HG02588 (cell line): ENCODE results near the gene CBX2.
"Not testable (repeated sequence)": the region's sequence is repeated elsewhere in the genome, so short reads cannot be mapped to it uniquely, and the experiment has no call there.

Experiments
- ATAC-seq: cut with Tn5 transposase; IDR thresholded peaks from one replicate; pipeline ENCODE4 v1.9.1; 2021; ENCODE audit warnings: mild to moderate bottlenecking, moderate library complexity; ENCODE audit not compliant: unreplicated experiment

The CBX2 gene

GRCh38 chr17:79769570-79770506 lies 8.1 kb upstream of the CBX2 start:
- ATAC-seq, result no peak

GRCh38 chr17:79771276-79771675 lies 6.7 kb upstream of the CBX2 start:
- no peak for ATAC-seq

GRCh38 chr17:79772726-79773125 lies 5.2 kb upstream of the CBX2 start:
- ATAC-seq, result not testable (repeated sequence)

GRCh38 chr17:79774561-79774975 lies 3.4 kb upstream of the CBX2 start:
- ATAC-seq, result no peak

- no peak for ATAC-seq
These were observed 2.3 kb upstream of the CBX2 start for GRCh38 chr17:79775632-79776031.

GRCh38 chr17:79776376-79777119 lies 1.4 kb upstream of the CBX2 start:
- ATAC-seq, result no peak

GRCh38 chr17:79777120-79777893 lies 641 bp upstream of the CBX2 start:
- no peak for ATAC-seq

GRCh38 chr17:79778504-79779083 lies 646 bp downstream of the CBX2 start:
- no peak for ATAC-seq

- no peak for ATAC-seq
These were observed 1.2 kb downstream of the CBX2 start for GRCh38 chr17:79779084-79779529.

GRCh38 chr17:79779661-79780365 lies 1.9 kb downstream of the CBX2 start:
- no peak for ATAC-seq

GRCh38 chr17:79781012-79781650 lies 3.2 kb downstream of the CBX2 start:
- ATAC-seq, result no peak

GRCh38 chr17:79781736-79782575 lies 4.0 kb downstream of the CBX2 start:
- ATAC-seq, result no peak

GRCh38 chr17:79783891-79784290 lies 5.9 kb downstream of the CBX2 start:
- no peak for ATAC-seq

GRCh38 chr17:79784353-79785016 lies 6.5 kb downstream of the CBX2 start:
- no peak for ATAC-seq

GRCh38 chr17:79785017-79785899 lies 7.3 kb downstream of the CBX2 start:
- ATAC-seq, result no peak

GRCh38 chr17:79785900-79786810 lies 8.2 kb downstream of the CBX2 start:
- ATAC-seq, result no peak
